Mesothelial cell of epicardium (in vitro differentiated cells): ENCODE results near the gene SASH3. TPM values are rescaled to one million over a fixed set of nuclear protein-coding genes. Genes with fewer than 3 reads are reported as not detected.

Experiments used
- DNase-seq, 2 experiments: peaks; one replicate each; pipeline ENCODE4 v3.0.0; 2021; ENCODE audit warnings: low spot score in 2 of 2; ENCODE audit not compliant: unreplicated experiment in 2 of 2
- H3K27ac Mint-ChIP-seq: 2 replicates; pipeline ENCODE4 v1.8.0; 2021; ENCODE audit warnings: mixed read lengths
- H3K27me3 Mint-ChIP-seq: 2 replicates; pipeline ENCODE4 v1.8.0; 2021; ENCODE audit warnings: low read depth, mixed read lengths
- H3K36me3 Mint-ChIP-seq: 2 replicates; pipeline ENCODE4 v1.8.0; 2021; ENCODE audit warnings: mixed read lengths
- H3K4me1 Mint-ChIP-seq: 2 replicates; pipeline ENCODE4 v1.8.0; 2021; ENCODE audit warnings: mixed read lengths
- H3K4me3 Mint-ChIP-seq: 2 replicates; pipeline ENCODE4 v1.8.0; 2021; ENCODE audit warnings: mild to moderate bottlenecking, moderate library complexity, mixed read lengths
- H3K9me3 Mint-ChIP-seq: 2 replicates; pipeline ENCODE4 v1.8.0; 2021; ENCODE audit warnings: mixed read lengths
- total RNA-seq: library from RNA; stranded (reverse); gene quantifications from 3 replicates; pipeline ENCODE4 v1.2.1, GENCODE V29; 2021
- TF ChIP-seq, protein P1 (sequence below): fragments of 200-600 bp; sonication (generic); IDR thresholded peaks from one replicate; pipeline ENCODE4 v1.5.0; 2021; ENCODE audit warnings: antibody characterized with exemption; ENCODE audit not compliant: unreplicated experiment

Gene SASH3
- total RNA-seq, 1 donor from 2014 or later: not detected

DNA sequence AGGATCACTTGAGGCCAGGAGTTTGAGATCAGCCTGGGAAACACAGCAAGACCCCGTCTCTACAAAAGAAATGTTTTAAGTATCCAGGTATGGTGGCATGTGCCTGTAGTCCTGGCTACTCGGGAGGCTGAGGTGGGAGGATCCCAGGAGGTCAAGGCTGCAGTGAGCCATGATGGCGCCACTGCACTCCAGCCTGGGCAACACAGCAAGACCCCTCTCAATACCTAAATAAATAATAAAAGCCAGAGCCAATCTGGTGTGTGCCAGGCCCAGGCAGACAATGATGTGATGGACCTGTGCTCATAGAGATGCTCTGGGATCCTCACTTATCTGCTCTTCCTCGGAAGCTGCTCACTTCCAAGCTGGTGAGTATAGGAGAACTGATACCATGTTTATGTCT lies 18.2 kb upstream of the SASH3 start:
- H3K27ac Mint-ChIP-seq: no peak overlapping the region
- H3K4me1 Mint-ChIP-seq: no peaks in the 10 kb centered on the region
- no peak for DNase-seq
- peaks cover 15% of the 10 kb centered on the region for H3K9me3 Mint-ChIP-seq
- H3K27me3 Mint-ChIP-seq: no peaks in the 10 kb centered on the region
- no peak overlapping the region for H3K4me3 Mint-ChIP-seq
- TF ChIP-seq, protein P1, sequence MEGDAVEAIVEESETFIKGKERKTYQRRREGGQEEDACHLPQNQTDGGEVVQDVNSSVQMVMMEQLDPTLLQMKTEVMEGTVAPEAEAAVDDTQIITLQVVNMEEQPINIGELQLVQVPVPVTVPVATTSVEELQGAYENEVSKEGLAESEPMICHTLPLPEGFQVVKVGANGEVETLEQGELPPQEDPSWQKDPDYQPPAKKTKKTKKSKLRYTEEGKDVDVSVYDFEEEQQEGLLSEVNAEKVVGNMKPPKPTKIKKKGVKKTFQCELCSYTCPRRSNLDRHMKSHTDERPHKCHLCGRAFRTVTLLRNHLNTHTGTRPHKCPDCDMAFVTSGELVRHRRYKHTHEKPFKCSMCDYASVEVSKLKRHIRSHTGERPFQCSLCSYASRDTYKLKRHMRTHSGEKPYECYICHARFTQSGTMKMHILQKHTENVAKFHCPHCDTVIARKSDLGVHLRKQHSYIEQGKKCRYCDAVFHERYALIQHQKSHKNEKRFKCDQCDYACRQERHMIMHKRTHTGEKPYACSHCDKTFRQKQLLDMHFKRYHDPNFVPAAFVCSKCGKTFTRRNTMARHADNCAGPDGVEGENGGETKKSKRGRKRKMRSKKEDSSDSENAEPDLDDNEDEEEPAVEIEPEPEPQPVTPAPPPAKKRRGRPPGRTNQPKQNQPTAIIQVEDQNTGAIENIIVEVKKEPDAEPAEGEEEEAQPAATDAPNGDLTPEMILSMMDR: no peak
- peaks cover under 1% of the 10 kb centered on the region for H3K36me3 Mint-ChIP-seq

DNA sequence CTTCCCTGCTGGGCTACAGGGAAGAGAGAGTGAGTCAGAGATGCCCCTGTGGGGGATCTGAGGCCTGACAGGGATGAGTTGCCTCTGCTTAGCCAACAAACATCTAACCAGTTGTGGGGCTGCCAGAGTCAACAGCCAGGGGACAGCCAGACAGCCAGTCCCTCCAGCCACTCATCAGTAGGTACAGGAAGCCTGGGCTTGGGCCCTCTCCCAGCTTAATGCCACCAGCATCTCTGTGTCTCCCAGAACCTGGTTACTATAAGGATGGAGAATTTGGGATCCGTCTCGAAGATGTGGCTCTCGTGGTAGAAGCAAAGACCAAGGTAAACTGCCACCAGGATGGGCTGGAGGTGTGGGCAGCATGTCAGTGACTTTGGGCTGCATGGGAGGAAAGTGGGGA lies 17.3 kb upstream of the SASH3 start:
- peaks cover 2% of the 10 kb centered on the region for H3K36me3 Mint-ChIP-seq
- H3K4me3 Mint-ChIP-seq: no peak overlapping the region
- H3K27ac Mint-ChIP-seq: no peak overlapping the region
- TF ChIP-seq, protein P1: no peak
- no peaks in the 10 kb centered on the region for H3K27me3 Mint-ChIP-seq
- DNase-seq: no peak
- H3K9me3 Mint-ChIP-seq: peaks cover 16% of the 10 kb centered on the region
- no peaks in the 10 kb centered on the region for H3K4me1 Mint-ChIP-seq

DNA sequence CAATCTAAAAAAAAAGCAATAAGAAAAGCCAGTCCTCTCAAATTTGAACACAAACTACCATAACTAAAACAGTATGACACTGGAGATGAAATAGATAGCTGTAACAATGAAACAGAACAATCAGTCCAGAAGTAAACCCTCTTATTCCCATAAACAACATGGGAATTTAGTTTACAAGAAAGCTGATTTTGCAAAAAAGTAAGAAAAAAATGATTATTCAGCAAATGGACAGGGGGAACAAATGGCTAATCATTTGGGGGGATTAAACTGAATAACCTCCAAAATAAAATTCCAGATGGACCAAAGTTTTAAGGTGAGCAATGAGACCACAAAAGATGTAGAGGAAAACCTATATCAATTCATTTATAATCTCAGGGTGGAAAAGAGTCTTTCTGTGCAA lies 16.1 kb upstream of the SASH3 start:
- Mint-ChIP-seq H3K4me3 (no peak overlapping the region), H3K4me1 (no peaks in the 10 kb centered on the region), H3K9me3 (peaks cover 16% of the 10 kb centered on the region), H3K36me3 (peaks cover 2% of the 10 kb centered on the region), H3K27me3 (no peaks in the 10 kb centered on the region), H3K27ac (no peak overlapping the region)
- TF ChIP-seq, protein P1: no peak
- DNase-seq: no peak

DNA sequence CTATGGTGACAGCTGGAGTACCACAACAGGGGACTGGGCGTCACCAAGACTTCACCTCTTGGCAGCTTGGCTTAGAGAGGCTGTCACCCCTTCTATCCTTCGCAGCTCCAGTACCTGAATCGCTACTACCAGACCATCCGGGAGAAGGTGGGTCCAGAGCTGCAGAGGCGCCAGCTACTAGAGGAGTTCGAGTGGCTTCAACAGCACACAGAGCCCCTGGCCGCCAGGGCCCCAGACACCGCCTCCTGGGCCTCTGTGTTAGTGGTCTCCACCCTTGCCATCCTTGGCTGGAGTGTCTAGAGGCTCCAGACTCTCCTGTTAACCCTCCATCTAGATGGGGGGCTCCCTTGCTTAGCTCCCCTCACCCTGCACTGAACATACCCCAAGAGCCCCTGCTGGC lies 11.6 kb upstream of the SASH3 start:
- Mint-ChIP-seq H3K36me3 (peaks cover 2% of the 10 kb centered on the region), H3K4me1 (no peaks in the 10 kb centered on the region), H3K27ac (no peak overlapping the region), H3K9me3 (peaks cover 12% of the 10 kb centered on the region), H3K4me3 (no peak overlapping the region), H3K27me3 (no peaks in the 10 kb centered on the region)
- TF ChIP-seq, protein P1: no peak
- no peak for DNase-seq

DNA sequence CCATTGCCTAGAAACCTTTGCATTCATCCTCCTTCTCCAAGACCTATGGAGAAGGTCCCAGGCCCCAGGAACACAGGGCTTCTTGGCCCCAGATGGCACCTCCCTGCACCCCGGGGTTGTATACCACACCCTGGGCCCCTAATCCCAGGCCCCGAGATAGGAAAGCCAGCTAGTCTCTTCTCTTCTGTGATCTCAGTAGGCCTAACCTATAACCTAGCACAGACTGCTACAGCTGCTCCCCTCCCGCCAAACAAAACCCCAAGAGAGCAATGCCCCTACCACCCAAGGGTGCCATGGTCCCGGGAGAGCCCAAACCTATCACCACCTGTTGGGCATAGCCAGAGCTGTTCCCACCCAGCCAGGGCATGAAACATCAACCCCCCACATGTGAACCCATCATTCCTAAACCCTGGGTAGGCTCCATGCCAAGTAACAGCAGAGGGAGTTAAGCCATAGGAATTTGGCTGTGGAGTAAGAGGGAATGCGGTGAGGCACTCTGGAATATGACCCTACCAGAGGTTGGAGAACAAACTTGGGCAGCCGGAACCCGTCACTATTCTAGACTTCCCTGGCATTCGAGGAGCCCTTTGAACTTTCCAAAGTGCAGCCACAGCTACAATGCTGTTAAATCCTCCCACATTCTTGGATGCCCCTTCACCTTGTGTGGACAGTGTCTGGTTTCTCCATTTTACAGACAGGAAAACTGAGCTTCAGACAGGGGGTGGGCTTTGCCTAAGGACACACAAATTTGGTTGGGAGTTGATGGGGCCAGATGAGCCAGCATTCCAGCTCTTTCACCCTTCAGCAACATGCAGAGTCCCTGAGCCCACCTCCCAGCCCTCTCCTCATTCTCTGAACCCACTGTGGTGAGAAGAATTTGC lies 10.9 kb upstream of the SASH3 start:
- Mint-ChIP-seq H3K4me3 (no peak overlapping the region), H3K27ac (no peak overlapping the region), H3K27me3 (no peaks in the 10 kb centered on the region), H3K36me3 (peaks cover 2% of the 10 kb centered on the region), H3K9me3 (peaks cover 9% of the 10 kb centered on the region), H3K4me1 (no peaks in the 10 kb centered on the region)
- TF ChIP-seq, protein P1: no peak
- no peak for DNase-seq
